PFSK-1 (cell line): ENCODE data around the gene CBLN3.

Experiments used
- FOXP2 ChIP-seq: optimal IDR thresholded peaks from 2 replicates; pipeline ENCODE3; 2011; ENCODE audit warnings: borderline replicate concordance, control low read depth, inconsistent platforms; ENCODE audit not compliant: insufficient read depth; ENCODE audit errors: extremely low read length, extremely low read depth
- POLR2AphosphoS5 ChIP-seq: IDR thresholded peaks from 2 replicates; pipeline ENCODE4 v1.6.1; 2012; ENCODE audit warnings: low read depth, mild to moderate bottlenecking, control low read depth, low read length, moderate library complexity
- SIN3A ChIP-seq: IDR thresholded peaks from 2 replicates; pipeline ENCODE4 v1.6.1; 2012; ENCODE audit warnings: mild to moderate bottlenecking, low read length, moderate library complexity, borderline replicate concordance; ENCODE audit not compliant: insufficient read depth
- TAF1 ChIP-seq: IDR thresholded peaks from 2 replicates; pipeline ENCODE4 v1.6.1; 2012; ENCODE audit warnings: low read length, control low read depth, borderline replicate concordance; ENCODE audit not compliant: insufficient read depth
- TF ChIP-seq, protein P1 (sequence below), 2 experiments: IDR thresholded peaks; 2 replicates each; pipeline versions ENCODE4 v1.6.1 to v1.8.0; 2011 to 2012; ENCODE audit warnings: low read depth in 2 of 2, low read length in 2 of 2, control low read depth in 1 of 2, inconsistent platforms in 1 of 2, mild to moderate bottlenecking in 1 of 2, moderate library complexity in 1 of 2; ENCODE audit not compliant: insufficient read depth in 1 of 2

Gene CBLN3

GRCh38 chr14:24406416-24406815 lies 23.1 kb downstream of the CBLN3 start:
- TF ChIP-seq, protein P1, sequence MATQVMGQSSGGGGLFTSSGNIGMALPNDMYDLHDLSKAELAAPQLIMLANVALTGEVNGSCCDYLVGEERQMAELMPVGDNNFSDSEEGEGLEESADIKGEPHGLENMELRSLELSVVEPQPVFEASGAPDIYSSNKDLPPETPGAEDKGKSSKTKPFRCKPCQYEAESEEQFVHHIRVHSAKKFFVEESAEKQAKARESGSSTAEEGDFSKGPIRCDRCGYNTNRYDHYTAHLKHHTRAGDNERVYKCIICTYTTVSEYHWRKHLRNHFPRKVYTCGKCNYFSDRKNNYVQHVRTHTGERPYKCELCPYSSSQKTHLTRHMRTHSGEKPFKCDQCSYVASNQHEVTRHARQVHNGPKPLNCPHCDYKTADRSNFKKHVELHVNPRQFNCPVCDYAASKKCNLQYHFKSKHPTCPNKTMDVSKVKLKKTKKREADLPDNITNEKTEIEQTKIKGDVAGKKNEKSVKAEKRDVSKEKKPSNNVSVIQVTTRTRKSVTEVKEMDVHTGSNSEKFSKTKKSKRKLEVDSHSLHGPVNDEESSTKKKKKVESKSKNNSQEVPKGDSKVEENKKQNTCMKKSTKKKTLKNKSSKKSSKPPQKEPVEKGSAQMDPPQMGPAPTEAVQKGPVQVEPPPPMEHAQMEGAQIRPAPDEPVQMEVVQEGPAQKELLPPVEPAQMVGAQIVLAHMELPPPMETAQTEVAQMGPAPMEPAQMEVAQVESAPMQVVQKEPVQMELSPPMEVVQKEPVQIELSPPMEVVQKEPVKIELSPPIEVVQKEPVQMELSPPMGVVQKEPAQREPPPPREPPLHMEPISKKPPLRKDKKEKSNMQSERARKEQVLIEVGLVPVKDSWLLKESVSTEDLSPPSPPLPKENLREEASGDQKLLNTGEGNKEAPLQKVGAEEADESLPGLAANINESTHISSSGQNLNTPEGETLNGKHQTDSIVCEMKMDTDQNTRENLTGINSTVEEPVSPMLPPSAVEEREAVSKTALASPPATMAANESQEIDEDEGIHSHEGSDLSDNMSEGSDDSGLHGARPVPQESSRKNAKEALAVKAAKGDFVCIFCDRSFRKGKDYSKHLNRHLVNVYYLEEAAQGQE (IDR thresholded peaks at IDR 0.05; ENCODE audit: insufficient read depth in 1 of 2, low read depth in 2 of 2, low read length in 2 of 2) = no peak
- TF ChIP-seq FOXP2 (no peak), SIN3A (no peak)

DNA sequence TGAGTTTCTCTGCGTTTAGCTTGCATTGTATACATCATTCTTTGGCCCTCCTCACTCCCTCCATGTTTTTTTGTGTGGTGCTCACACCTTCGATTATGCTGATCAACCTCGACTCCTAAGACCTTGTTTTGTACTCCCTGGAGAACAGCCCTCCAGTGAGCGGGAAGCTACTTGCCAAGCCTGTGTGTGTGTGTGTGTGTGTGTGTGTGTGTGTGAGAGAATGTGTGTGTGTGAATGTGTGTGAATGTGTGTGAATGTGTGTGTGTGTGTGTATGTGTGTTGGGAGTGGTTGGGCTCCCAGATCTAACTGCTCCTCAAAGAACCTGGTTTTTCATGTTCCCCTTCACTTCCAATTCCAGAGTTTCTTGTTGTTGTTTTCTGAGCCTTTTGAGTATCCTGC lies 24.7 kb downstream of the CBLN3 start:
- TF ChIP-seq TAF1 (no peak), FOXP2 (no peak), SIN3A (no peak), POLR2AphosphoS5 (no peak)
- TF ChIP-seq, protein P1 (IDR thresholded peaks at IDR 0.05; ENCODE audit: insufficient read depth in 1 of 2, low read depth in 2 of 2, low read length in 2 of 2) = no peak

GRCh38 chr14:24403294-24403998 lies 26.0 kb downstream of the CBLN3 start:
- TF ChIP-seq SIN3A = no peak
- TF ChIP-seq, protein P1 (IDR thresholded peaks at IDR 0.05; ENCODE audit: insufficient read depth in 1 of 2, low read depth in 2 of 2, low read length in 2 of 2) = no peak
- TF ChIP-seq POLR2AphosphoS5 = no peak
- TF ChIP-seq TAF1 = no peak
- TF ChIP-seq FOXP2 = no peak

GRCh38 chr14:24401810-24402702 lies 27.4 kb downstream of the CBLN3 start:
- TF ChIP-seq POLR2AphosphoS5 (no peak), SIN3A (no peak), FOXP2 (no peak), TAF1 (no peak)
- TF ChIP-seq, protein P1 (IDR thresholded peaks at IDR 0.05; ENCODE audit: insufficient read depth in 1 of 2, low read depth in 2 of 2, low read length in 2 of 2) = no peak
